H1 (cell line): ENCODE measurements around the gene LRRFIP1.

Experiments
- CEBPB ChIP-seq: IDR thresholded peaks from 2 replicates; pipeline ENCODE4 v1.6.1; 2012; ENCODE audit warnings: low read depth, low read length
- MAX ChIP-seq: IDR thresholded peaks from 2 replicates; pipeline ENCODE4 v1.6.1; 2012; ENCODE audit warnings: inconsistent platforms
- POLR2AphosphoS5 ChIP-seq: IDR thresholded peaks from 2 replicates; pipeline ENCODE4 v1.6.1; 2011; ENCODE audit warnings: low read depth, low read length
- SIN3A ChIP-seq, 2 experiments: IDR thresholded peaks in 1 of 2; conservative IDR thresholded peaks in 1 of 2; 2 replicates each; pipeline ENCODE4 v1.6.1; 2011 to 2012; ENCODE audit warnings: low read length in 2 of 2, improper control_type of control experiment in 1 of 2, low read depth in 1 of 2, mild to moderate bottlenecking in 1 of 2
- SIRT6 ChIP-seq: IDR thresholded peaks from one replicate; pipeline ENCODE4 v1.7.1; 2012; ENCODE audit warnings: low read length, inconsistent platforms
- TCF12 ChIP-seq: IDR thresholded peaks from 2 replicates; pipeline ENCODE4 v1.6.1; 2011; ENCODE audit warnings: low read depth, mild to moderate bottlenecking, low read length
- ZNF274 ChIP-seq: IDR thresholded peaks from 2 replicates; pipeline ENCODE4 v1.7.0; 2012; ENCODE audit warnings: low read length, borderline replicate concordance; ENCODE audit errors: extremely low read depth
- TF ChIP-seq, protein P1 (sequence below), 3 experiments: IDR thresholded peaks; 1 replicate in 2 of 3; 2 replicates in 1 of 3; pipeline versions ENCODE4 v1.5.1 to v1.6.1; 2011; ENCODE audit warnings: low read length in 3 of 3, mild to moderate bottlenecking in 3 of 3, inconsistent platforms in 2 of 3, low read depth in 1 of 3, moderate library complexity in 1 of 3; ENCODE audit not compliant: insufficient read depth in 1 of 3; ENCODE audit errors: control extremely low read depth in 1 of 3

DNA sequence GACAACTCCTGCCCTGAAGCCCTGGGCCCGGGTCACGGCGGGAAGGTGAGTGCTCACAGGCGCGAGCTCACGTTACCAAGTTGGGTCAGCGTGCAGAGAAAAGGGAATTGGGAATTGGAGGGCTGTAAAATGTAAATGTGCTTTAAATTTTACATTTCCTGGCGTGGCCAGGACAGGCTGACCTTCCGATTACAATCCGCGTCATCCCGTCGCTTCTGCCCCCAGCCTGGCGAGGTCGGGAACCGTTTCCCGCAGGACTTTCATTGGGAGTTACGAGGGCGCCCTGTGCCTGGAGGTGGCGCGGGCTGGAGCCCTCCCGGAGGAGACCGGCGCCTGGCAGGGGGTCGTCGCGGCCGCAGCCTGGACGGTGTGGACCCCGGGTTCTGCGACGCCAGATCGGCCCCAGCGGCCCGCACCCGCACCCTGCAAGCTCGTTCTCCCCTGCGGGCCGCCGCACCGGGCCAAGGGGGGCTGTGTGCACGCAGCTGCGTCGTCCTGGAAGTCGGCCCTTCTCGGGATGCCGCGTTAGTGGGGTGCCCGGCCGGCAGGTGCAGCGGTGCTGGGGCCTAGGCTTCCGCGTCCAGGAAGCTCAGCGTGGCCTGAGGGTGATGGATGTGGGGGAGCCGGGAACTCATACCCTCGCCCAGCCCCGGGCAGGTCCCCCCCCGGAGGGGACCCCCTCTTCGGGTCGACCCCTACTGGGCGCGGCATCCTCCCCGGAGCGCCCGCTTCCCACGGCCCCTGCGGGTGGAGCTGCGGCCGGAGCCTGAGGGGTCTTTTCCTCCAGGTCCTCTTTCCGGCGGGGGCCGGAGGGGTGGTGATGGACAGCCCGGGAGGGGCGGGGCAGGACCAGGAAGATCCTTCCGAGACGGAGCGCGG is 63.9 kb downstream of the LRRFIP1 start:
- TF ChIP-seq, protein P1, sequence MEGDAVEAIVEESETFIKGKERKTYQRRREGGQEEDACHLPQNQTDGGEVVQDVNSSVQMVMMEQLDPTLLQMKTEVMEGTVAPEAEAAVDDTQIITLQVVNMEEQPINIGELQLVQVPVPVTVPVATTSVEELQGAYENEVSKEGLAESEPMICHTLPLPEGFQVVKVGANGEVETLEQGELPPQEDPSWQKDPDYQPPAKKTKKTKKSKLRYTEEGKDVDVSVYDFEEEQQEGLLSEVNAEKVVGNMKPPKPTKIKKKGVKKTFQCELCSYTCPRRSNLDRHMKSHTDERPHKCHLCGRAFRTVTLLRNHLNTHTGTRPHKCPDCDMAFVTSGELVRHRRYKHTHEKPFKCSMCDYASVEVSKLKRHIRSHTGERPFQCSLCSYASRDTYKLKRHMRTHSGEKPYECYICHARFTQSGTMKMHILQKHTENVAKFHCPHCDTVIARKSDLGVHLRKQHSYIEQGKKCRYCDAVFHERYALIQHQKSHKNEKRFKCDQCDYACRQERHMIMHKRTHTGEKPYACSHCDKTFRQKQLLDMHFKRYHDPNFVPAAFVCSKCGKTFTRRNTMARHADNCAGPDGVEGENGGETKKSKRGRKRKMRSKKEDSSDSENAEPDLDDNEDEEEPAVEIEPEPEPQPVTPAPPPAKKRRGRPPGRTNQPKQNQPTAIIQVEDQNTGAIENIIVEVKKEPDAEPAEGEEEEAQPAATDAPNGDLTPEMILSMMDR (IDR thresholded peaks at IDR 0.05; ENCODE audit: control extremely low read depth in 1 of 3, insufficient read depth in 1 of 3, low read depth in 1 of 3, low read length in 3 of 3) = no peak
- TF ChIP-seq CEBPB = no peak
- peak in 1 of 2 experiments; percentile 30; a peak in 1 of 4 replicates for TF ChIP-seq SIN3A (conservative IDR thresholded peaks at IDR 0.05 in 1 of 2, IDR thresholded peaks at IDR 0.05 in 1 of 2; ENCODE audit: low read depth in 1 of 2, low read length in 2 of 2)
- no peak for TF ChIP-seq POLR2AphosphoS5
- TF ChIP-seq ZNF274 = no peak
- TF ChIP-seq SIRT6 = no peak
- TF ChIP-seq TCF12 = no peak
- peak; percentile 19; the same call in 1 of the 2 replicates for TF ChIP-seq MAX
